Measurements from ENCODE around the gene NFIL3. TPM values are rescaled to one million over a fixed set of nuclear protein-coding genes. Genes with fewer than 3 reads are reported as not detected.

Gene NFIL3
- total RNA-seq, 4 donors from 2014 or later, result 13.9 to 38.6 (median 22.7) TPM

DNA sequence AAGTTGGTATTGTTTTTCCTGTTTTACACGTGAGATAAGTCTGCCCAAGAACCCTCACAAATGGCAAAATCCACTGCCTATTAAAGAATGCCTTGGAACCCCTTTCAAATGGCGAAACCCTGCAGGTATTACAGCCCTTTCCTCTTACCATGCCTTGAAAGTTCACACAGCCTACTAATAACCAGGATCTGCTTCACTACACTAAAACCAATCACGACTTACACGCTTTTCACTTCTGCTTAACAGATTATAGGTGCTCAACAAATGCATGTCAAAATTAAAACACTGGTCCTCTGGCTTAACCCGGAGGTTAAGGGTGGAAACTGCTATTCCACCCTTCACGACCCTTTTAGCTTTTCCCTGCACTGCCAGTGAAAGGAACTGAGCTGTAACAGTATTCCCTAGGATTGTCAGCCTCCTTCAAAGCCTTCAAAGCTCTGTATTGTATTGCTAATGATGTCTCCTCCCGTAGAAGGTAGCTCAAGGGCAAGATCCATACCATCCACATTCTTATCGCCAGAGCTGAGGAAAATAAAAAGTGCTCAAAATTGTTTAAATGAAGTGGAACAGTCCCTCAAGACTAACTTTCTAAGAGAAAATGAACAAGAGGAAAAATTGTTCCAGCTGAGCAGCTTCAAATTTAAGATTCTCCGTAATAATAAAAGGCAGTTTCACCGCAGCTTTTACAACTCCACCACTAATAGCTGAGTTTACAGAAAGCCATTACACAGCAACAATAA is 62.9 kb downstream of the NFIL3 start:
- no peaks in the 10 kb centered on the region for H3K9me3 ChIP-seq
- peaks cover 27 to 31% of the 10 kb centered on the region in 2 donors for H3K4me1 ChIP-seq
- H3K36me3 ChIP-seq, result no peaks in the 10 kb centered on the region
- TF ChIP-seq, protein P1, sequence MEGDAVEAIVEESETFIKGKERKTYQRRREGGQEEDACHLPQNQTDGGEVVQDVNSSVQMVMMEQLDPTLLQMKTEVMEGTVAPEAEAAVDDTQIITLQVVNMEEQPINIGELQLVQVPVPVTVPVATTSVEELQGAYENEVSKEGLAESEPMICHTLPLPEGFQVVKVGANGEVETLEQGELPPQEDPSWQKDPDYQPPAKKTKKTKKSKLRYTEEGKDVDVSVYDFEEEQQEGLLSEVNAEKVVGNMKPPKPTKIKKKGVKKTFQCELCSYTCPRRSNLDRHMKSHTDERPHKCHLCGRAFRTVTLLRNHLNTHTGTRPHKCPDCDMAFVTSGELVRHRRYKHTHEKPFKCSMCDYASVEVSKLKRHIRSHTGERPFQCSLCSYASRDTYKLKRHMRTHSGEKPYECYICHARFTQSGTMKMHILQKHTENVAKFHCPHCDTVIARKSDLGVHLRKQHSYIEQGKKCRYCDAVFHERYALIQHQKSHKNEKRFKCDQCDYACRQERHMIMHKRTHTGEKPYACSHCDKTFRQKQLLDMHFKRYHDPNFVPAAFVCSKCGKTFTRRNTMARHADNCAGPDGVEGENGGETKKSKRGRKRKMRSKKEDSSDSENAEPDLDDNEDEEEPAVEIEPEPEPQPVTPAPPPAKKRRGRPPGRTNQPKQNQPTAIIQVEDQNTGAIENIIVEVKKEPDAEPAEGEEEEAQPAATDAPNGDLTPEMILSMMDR (IDR thresholded peaks at IDR 0.05), result no peak
- no peak for TF ChIP-seq POLR2A (IDR thresholded peaks at IDR 0.05)
- intact Hi-C loops (cut with DNase I), result loop anchor here (10.0 kb wide), 1 partner anchor 54 kb away; no protein-coding TSS in a partner anchor
- H3K27me3 ChIP-seq, result no peaks in the 10 kb centered on the region
- WGBS, 2 donors, result 21 to 22% methylated on average over 10 of the region's 10 CpGs
- no peak for DNase-seq
- H3K4me3 ChIP-seq (replicated peaks in 1 of 3), result peak overlapping the region; percentile 90 to 97 (median 95)
- H3K27ac ChIP-seq, result peak overlapping the region; percentile 85 to 98 (median 95)

DNA sequence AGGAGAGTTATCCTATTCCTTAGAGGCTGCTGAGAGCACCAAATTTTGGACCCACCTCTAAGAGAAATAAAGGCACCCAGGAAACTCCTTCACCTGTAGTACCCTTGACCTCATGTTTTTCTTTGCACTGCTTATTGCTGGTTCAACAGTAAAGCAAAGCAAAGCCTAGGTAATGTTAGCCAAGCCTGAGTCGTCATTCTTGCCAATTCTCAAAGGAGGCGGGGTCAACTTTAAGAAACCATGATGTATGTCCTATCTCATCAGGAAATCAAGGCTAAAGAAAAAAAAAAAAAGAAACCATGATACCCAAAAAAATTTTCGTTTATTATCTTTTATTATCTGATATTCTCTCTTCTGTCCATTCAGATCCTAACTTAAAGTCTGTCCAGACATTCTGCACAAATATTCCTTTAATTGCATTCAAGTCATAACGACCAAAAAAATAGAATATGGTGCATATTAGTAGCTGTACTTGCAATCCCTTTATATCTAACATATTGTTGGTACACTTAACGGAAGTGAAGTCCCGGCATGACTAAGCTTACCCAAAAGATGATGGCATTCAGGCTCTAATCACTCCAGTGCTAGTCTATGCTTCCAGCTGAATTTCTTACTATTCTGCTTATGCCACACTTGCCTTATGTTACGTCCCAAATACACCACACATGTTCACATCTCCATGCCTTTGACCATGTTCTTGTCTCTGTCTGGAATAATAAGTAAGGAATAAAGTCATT is 63.7 kb downstream of the NFIL3 start:
- H3K9me3 ChIP-seq, result no peaks in the 10 kb centered on the region
- peak; percentile 7 to 33 for DNase-seq
- WGBS, 2 donors, result 64 to 67% methylated on average over 7 of the region's 7 CpGs
- intact Hi-C loops (cut with DNase I), result loop anchor here (10.0 kb wide), 1 partner anchor 55 kb away; no protein-coding TSS in a partner anchor
- H3K36me3 ChIP-seq, result no peaks in the 10 kb centered on the region
- H3K27me3 ChIP-seq, result no peaks in the 10 kb centered on the region
- peak overlapping the region in 2 of 3 donors; percentile 95 to 98 for H3K27ac ChIP-seq
- peaks cover 27 to 31% of the 10 kb centered on the region in 2 donors for H3K4me1 ChIP-seq
- H3K4me3 ChIP-seq (replicated peaks in 1 of 3), result peak overlapping the region in 1 of 3 donors; percentile 95
- no peak for TF ChIP-seq POLR2A (IDR thresholded peaks at IDR 0.05)
- TF ChIP-seq, protein P1 (IDR thresholded peaks at IDR 0.05), result no peak

DNA sequence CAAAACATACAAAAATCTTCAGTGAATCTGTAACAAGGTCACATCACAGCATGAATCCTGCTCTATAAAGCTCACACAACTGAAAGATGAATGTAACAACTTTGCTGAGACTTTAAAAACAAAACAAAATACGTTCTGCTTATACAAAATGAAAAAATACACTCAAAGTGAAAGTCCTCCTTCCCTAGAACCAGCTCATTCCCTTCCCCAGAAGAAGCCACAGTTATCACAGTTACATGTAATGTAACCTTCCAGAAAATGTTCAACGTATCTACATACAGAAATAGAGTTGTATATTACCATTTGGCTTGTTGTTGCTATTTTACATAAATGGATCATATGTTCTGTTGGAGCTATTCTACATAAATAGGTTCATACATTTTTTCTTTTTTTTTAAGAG is 64.5 kb downstream of the NFIL3 start:
- Histone ChIP-seq H3K4me1 (peaks cover 27 to 31% of the 10 kb centered on the region in 2 donors), H3K36me3 (no peaks in the 10 kb centered on the region), H3K27me3 (no peaks in the 10 kb centered on the region), H3K27ac (no peak overlapping the region), H3K4me3 (replicated peaks in 1 of 3) (no peak overlapping the region), H3K9me3 (no peaks in the 10 kb centered on the region)
- intact Hi-C loops (cut with DNase I), result no loop called here
- no peak for DNase-seq
- 71 to 73% methylated on average over 2 of the region's 2 CpGs for WGBS, 2 donors
- no peak for TF ChIP-seq POLR2A (IDR thresholded peaks at IDR 0.05)
- TF ChIP-seq, protein P1 (IDR thresholded peaks at IDR 0.05), result no peak

Other genes starting within 250 kb of the NFIL3 start
- 10 to 100 TPM; 57.1 to 83.5 (median 65.2) TPM for gene AUH, start 61.9 kb downstream of the NFIL3 start, total RNA-seq